Body of pancreas (tissue), 4 donors: ENCODE data around the gene SRGAP1.

ENCODE experiments used
- CTCF ChIP-seq, 7 experiments: fragments of 450-650 bp in 4 of 7; fragments of 200-600 bp in 3 of 7; sonication (generic) in 3 of 7; IDR thresholded peaks; one replicate each; pipeline ENCODE4 v1.5.1; 2016 to 2019; ENCODE audit warnings: antibody characterized with exemption in 7 of 7
- POLR2A ChIP-seq, 3 donors: fragments of 450-650 bp; IDR thresholded peaks; one replicate each; pipeline ENCODE4 v1.6.1; 2016; ENCODE audit warnings: antibody characterized with exemption in 3 of 3, mild to moderate bottlenecking in 2 of 3

- TF ChIP-seq CTCF (IDR thresholded peaks at IDR 0.05) (no peak), POLR2A (IDR thresholded peaks at IDR 0.05) (no peak)
Observed at GRCh38 chr12:64086946-64087345, 242.4 kb downstream of the SRGAP1 start.
